ENCODE results near the gene RNF126.

RNF126 gene

DNA sequence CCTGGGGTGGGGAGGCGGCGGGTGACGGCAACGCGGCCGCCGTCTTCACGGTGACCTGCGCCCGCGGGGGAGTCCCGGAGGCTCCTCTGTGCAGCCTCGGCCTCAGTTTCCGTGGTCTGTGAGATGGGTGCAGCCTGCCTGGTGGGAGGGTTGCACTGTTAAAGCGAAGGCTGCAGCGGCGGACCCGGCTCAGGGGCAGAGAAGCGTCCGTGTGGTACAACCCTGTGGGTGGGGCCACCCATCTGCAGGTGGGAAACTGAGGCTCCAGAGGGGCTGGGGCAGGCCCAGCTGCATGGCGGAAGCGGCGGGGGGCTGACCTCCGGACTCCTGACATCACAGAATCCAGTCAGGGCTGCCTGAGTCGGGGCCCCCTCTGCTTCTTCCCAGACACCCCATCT is 22.9 kb downstream of the RNF126 start:
- Histone ChIP-seq H3K27me3 (ENCODE audit: insufficient read depth, poor library complexity, severe bottlenecking) (peaks cover 4% of the 10 kb centered on the region), H3K4me3 (replicated peaks; ENCODE audit: insufficient read depth, low read length) (no peak overlapping the region), H3K27ac (replicated peaks) (no peak overlapping the region)
- no peak for DNase-seq (ENCODE audit: low read depth in 1 of 2, low spot score in 1 of 2)
- TF ChIP-seq, protein P1, sequence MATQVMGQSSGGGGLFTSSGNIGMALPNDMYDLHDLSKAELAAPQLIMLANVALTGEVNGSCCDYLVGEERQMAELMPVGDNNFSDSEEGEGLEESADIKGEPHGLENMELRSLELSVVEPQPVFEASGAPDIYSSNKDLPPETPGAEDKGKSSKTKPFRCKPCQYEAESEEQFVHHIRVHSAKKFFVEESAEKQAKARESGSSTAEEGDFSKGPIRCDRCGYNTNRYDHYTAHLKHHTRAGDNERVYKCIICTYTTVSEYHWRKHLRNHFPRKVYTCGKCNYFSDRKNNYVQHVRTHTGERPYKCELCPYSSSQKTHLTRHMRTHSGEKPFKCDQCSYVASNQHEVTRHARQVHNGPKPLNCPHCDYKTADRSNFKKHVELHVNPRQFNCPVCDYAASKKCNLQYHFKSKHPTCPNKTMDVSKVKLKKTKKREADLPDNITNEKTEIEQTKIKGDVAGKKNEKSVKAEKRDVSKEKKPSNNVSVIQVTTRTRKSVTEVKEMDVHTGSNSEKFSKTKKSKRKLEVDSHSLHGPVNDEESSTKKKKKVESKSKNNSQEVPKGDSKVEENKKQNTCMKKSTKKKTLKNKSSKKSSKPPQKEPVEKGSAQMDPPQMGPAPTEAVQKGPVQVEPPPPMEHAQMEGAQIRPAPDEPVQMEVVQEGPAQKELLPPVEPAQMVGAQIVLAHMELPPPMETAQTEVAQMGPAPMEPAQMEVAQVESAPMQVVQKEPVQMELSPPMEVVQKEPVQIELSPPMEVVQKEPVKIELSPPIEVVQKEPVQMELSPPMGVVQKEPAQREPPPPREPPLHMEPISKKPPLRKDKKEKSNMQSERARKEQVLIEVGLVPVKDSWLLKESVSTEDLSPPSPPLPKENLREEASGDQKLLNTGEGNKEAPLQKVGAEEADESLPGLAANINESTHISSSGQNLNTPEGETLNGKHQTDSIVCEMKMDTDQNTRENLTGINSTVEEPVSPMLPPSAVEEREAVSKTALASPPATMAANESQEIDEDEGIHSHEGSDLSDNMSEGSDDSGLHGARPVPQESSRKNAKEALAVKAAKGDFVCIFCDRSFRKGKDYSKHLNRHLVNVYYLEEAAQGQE (IDR thresholded peaks at IDR 0.05; ENCODE audit: insufficient replicate concordance, low read depth), result no peak
- TF ChIP-seq GABPA (IDR thresholded peaks at IDR 0.05; ENCODE audit: low read depth) (no peak), POLR2AphosphoS5 (IDR thresholded peaks at IDR 0.05; ENCODE audit: low read depth) (no peak), SPI1 (IDR thresholded peaks at IDR 0.05; ENCODE audit: borderline replicate concordance, low read depth) (no peak)

DNA sequence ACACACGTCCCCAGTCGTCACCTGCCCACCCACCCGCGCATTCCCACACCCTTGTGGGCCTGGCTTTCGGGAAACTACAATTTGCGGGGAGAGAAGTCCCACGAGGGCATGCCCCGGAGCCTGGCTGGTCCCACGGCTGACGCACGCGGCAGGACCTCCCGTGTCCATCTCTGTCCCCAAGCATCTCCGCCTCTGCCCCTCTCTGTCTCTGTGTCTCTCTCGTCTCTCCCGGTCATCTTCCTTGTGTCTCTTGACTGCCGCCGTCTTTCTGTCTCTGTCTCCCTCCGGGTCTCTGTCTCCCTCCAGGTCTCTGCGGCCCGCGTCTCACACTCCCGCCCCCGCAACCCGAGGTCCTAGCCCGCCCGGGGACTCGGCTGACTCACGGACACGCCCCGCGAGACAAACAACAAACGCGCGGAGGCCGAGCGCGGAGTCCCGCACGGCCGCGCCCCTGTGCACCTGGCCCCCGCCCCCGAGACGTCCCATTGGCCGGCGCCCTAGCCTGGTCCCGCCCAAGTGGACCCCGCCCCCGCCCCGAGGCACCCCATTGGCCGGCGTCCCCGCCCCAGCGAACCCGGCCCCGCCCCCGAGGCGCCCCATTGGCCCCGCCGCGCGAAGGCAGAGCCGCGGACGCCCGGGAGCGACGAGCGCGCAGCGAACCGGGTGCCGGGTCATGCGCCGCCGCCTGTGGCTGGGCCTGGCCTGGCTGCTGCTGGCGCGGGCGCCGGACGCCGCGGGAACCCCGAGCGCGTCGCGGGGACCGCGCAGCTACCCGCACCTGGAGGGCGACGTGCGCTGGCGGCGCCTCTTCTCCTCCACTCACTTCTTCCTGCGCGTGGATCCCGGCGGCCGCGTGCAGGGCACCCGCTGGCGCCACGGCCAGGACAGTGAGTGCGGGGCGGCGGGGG is 23.5 kb downstream of the RNF126 start, which contains the start of gene FGF22:
FGF22 (plus strand) TSS at position 627 of the 908 bp plus-strand sequence; CDS start at position 674, 47 bp downstream.
- H3K4me3 ChIP-seq (replicated peaks; ENCODE audit: insufficient read depth, low read length), result no peak within 1 kb of the TSS; the same call in 1 of the 2 replicates
- DNase-seq (ENCODE audit: low read depth in 1 of 2, low spot score in 1 of 2), result peak; percentile 72 to 83

DNA sequence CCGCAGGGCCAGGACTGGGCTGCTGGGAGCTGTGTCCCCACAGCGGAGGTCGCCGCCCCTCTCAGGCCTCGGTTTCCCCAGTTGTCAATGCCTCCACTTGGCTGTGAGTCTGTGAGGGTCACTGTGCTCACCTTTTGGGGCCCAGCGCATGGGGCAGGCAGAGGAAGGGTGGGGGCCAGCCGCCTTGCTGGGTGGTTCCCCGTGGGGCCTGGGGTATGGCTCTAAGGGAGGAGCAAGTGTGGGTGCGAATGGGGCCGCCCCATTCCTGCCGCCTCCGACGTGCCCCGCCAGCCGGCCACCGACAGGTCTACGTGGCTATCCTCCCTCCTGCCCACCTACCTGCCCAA is 24.1 kb downstream of the RNF126 start:
- no peak for TF ChIP-seq SPI1 (IDR thresholded peaks at IDR 0.05; ENCODE audit: borderline replicate concordance, low read depth)
- TF ChIP-seq, protein P2, sequence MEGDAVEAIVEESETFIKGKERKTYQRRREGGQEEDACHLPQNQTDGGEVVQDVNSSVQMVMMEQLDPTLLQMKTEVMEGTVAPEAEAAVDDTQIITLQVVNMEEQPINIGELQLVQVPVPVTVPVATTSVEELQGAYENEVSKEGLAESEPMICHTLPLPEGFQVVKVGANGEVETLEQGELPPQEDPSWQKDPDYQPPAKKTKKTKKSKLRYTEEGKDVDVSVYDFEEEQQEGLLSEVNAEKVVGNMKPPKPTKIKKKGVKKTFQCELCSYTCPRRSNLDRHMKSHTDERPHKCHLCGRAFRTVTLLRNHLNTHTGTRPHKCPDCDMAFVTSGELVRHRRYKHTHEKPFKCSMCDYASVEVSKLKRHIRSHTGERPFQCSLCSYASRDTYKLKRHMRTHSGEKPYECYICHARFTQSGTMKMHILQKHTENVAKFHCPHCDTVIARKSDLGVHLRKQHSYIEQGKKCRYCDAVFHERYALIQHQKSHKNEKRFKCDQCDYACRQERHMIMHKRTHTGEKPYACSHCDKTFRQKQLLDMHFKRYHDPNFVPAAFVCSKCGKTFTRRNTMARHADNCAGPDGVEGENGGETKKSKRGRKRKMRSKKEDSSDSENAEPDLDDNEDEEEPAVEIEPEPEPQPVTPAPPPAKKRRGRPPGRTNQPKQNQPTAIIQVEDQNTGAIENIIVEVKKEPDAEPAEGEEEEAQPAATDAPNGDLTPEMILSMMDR (IDR thresholded peaks at IDR 0.05; ENCODE audit: insufficient read depth, low read length), result no peak
- TF ChIP-seq GABPA (IDR thresholded peaks at IDR 0.05; ENCODE audit: low read depth), result no peak
- Histone ChIP-seq H3K27ac (replicated peaks) (no peak overlapping the region), H3K27me3 (ENCODE audit: insufficient read depth, poor library complexity, severe bottlenecking) (peaks cover 4% of the 10 kb centered on the region), H3K4me3 (replicated peaks; ENCODE audit: insufficient read depth, low read length) (no peak overlapping the region)
- DNase-seq (ENCODE audit: low read depth in 1 of 2, low spot score in 1 of 2), result no peak

More for the DNA sequence above, 23.5 kb downstream of the RNF126 start, which contains the start of gene FGF22:
- Histone ChIP-seq H3K27me3 (ENCODE audit: insufficient read depth, poor library complexity, severe bottlenecking) (peaks cover 4% of the 10 kb centered on the region), H3K27ac (replicated peaks) (no peak within 1 kb of the TSS)
- TF ChIP-seq, protein P1 (IDR thresholded peaks at IDR 0.05; ENCODE audit: insufficient replicate concordance, low read depth), result no peak
- TF ChIP-seq GABPA (IDR thresholded peaks at IDR 0.05; ENCODE audit: low read depth), result no peak
- no peak for TF ChIP-seq SPI1 (IDR thresholded peaks at IDR 0.05; ENCODE audit: borderline replicate concordance, low read depth)
- no peak for TF ChIP-seq POLR2AphosphoS5 (IDR thresholded peaks at IDR 0.05; ENCODE audit: low read depth)
- TF ChIP-seq, protein P2 (IDR thresholded peaks at IDR 0.05; ENCODE audit: insufficient read depth, low read length), result no peak

DNA sequence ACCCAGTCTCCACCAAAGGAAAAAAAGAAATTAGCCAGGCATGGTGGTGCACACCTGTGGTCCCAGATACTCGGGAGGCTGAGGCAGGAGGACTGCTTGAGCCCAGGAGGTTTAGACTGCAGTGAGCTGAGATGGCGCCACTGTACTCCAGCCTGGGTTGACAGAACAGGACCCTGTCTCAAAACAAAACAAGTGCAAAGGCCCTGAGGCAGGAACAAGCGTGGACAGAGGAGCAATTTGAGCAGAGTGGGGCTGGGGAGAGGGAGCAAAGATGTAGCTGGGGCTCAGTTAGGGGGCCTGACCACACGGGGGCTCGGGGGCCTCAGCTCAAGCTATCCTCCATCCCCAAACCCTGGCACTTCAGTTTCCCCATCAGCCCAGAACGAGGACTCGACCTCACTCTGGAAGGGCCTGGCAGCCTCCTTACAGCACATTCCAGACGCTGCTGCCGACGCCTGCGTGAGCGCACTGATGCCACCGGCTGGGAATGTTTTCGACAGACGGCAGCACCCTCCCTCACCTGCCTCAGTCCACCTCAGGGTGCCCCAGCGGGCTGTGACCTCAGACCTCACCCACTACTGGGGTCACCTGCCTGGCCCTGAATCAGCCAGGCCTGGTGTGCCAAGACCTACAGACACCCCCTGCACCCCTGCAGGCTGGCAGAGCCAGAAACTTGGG is 27.9 kb downstream of the RNF126 start:
- H3K4me3 ChIP-seq (replicated peaks; ENCODE audit: insufficient read depth, low read length), result no peak overlapping the region
- no peak for DNase-seq (ENCODE audit: low read depth in 1 of 2, low spot score in 1 of 2)
- H3K27ac ChIP-seq (replicated peaks), result no peak overlapping the region
- no peak for TF ChIP-seq POLR2AphosphoS5 (IDR thresholded peaks at IDR 0.05; ENCODE audit: low read depth)
- no peak for TF ChIP-seq SPI1 (IDR thresholded peaks at IDR 0.05; ENCODE audit: borderline replicate concordance, low read depth)
- TF ChIP-seq, protein P2 (IDR thresholded peaks at IDR 0.05; ENCODE audit: insufficient read depth, low read length), result no peak
- TF ChIP-seq GABPA (IDR thresholded peaks at IDR 0.05; ENCODE audit: low read depth), result no peak
- peaks cover 4% of the 10 kb centered on the region for H3K27me3 ChIP-seq (ENCODE audit: insufficient read depth, poor library complexity, severe bottlenecking)

Measured in HL-60 (cell line).